H1 (cell line): ENCODE data around the gene HJURP. TPM values are rescaled to one million over a fixed set of nuclear protein-coding genes. Genes with fewer than 3 reads are reported as not detected.

Source experiments
- CTCF ChIA-PET: fragments of 300-600 bp; sonication (Branson Sonifier 250); formaldehyde crosslinking; loops from one replicate; lab custom pipeline; 2021; ENCODE audit not compliant: partially characterized antibody; lab: Charles Lee
- POLR2A ChIA-PET: fragments of 300-600 bp; sonication (Branson Sonifier 250); formaldehyde crosslinking; loops from one replicate; lab custom pipeline; 2021; ENCODE audit warnings: inconsistent platforms; ENCODE audit not compliant: partially characterized antibody; lab: Charles Lee
- DNase-seq, 2 experiments: peaks; one replicate each; pipeline versions ENCODE4 v3.0.0 to v3.0.0-alpha.2; 2010 to 2022; ENCODE audit warnings: low spot score in 2 of 2, low read depth in 1 of 2, mixed read lengths in 1 of 2
- FAIRE-seq: peaks from 2 replicates; lab custom pipeline; 2011; peaks lifted over from hg19 to GRCh38; lab: Jason Lieb, UNC
- H2AFZ ChIP-seq: 2 replicates; pipeline ENCODE4 v1.8.1; 2012; ENCODE audit warnings: low read length, inconsistent platforms
- H2AK5ac ChIP-seq: 2 replicates; pipeline ENCODE4 v1.6.1; 2013; ENCODE audit warnings: low read depth, low read length
- H2BK120ac ChIP-seq: replicated peaks from 2 replicates; pipeline ENCODE3; 2013; ENCODE audit warnings: low read depth, low read length, inconsistent platforms
- H2BK12ac ChIP-seq: 2 replicates; pipeline ENCODE4 v1.6.1; 2013; ENCODE audit warnings: low read depth, low read length
- H2BK15ac ChIP-seq: 2 replicates; pipeline ENCODE4 v1.6.1; 2013; ENCODE audit warnings: low read length
- H2BK20ac ChIP-seq: 2 replicates; pipeline ENCODE4 v1.6.1; 2013; ENCODE audit warnings: low read length
- H2BK5ac ChIP-seq: 2 replicates; pipeline ENCODE4 v1.6.1; 2013; ENCODE audit warnings: low read depth, low read length
- H3K14ac ChIP-seq: 2 replicates; pipeline ENCODE4 v1.6.1; 2013; ENCODE audit warnings: inconsistent platforms; ENCODE audit not compliant: insufficient read length
- H3K18ac ChIP-seq: 2 replicates; pipeline ENCODE4 v1.6.1; 2013; ENCODE audit warnings: low read length; ENCODE audit errors: extremely low read depth
- H3K23ac ChIP-seq: 2 replicates; pipeline ENCODE4 v1.6.1; 2013; ENCODE audit warnings: inconsistent platforms; ENCODE audit not compliant: insufficient read length
- H3K23me2 ChIP-seq: 2 replicates; pipeline ENCODE4 v1.6.1; 2013; ENCODE audit warnings: low read depth, low read length
- H3K27ac ChIP-seq: 2 replicates; pipeline ENCODE4 v1.6.1; 2011; ENCODE audit warnings: low read depth, low read length, inconsistent platforms
- H3K27me3 ChIP-seq, 4 experiments: replicated peaks in 1 of 4; 1 replicate in 1 of 4; 2 replicates in 3 of 4; pipeline versions ENCODE4 v1.6.1 to v1.8.1; 2011 to 2013; ENCODE audit warnings: low read length in 3 of 4, mild to moderate bottlenecking in 3 of 4, inconsistent platforms in 2 of 4, mixed read lengths in 2 of 4, moderate library complexity in 1 of 4; ENCODE audit not compliant: control insufficient read depth in 3 of 4, insufficient read depth in 3 of 4; ENCODE audit errors: extremely low read depth in 1 of 4
- H3K36me3 ChIP-seq, 4 experiments: 2 replicates each; pipeline versions ENCODE4 v1.6.1 to v1.8.1; 2011 to 2013; ENCODE audit warnings: mild to moderate bottlenecking in 4 of 4, low read length in 3 of 4, moderate library complexity in 2 of 4, control low read depth in 1 of 4, inconsistent platforms in 1 of 4; ENCODE audit not compliant: insufficient read depth in 4 of 4, control insufficient read depth in 2 of 4
- H3K4ac ChIP-seq: replicated peaks from 2 replicates; pipeline ENCODE3; 2013; ENCODE audit warnings: low read length, low read depth, mixed read lengths, inconsistent platforms; ENCODE audit not compliant: insufficient read length
- H3K4me1 ChIP-seq, 4 experiments: replicated peaks in 1 of 4; 1 replicate in 1 of 4; 2 replicates in 3 of 4; pipeline versions ENCODE4 v1.6.1 to v1.8.1; 2011 to 2013; ENCODE audit warnings: low read length in 3 of 4, inconsistent platforms in 2 of 4, mixed read lengths in 1 of 4; ENCODE audit not compliant: insufficient read depth in 4 of 4, control insufficient read depth in 3 of 4
- H3K4me2 ChIP-seq, 2 experiments: 2 replicates each; pipeline versions ENCODE4 v1.6.1 to v1.8.1; 2011 to 2013; ENCODE audit warnings: low read depth in 2 of 2, low read length in 2 of 2, control low read depth in 1 of 2, inconsistent platforms in 1 of 2, mild to moderate bottlenecking in 1 of 2; ENCODE audit not compliant: insufficient read depth in 1 of 2
- H3K4me3 ChIP-seq, 4 experiments: fragments of 200-600, 300-600 bp in 1 of 4; sonication (generic), shearing (Covaris generic), sonication (Bioruptor Twin) in 1 of 4; 2 replicates each; pipeline versions ENCODE4 v1.5.1 to v1.8.1; 2011 to 2016; ENCODE audit warnings: low read length in 4 of 4, low read depth in 3 of 4, control low read depth in 2 of 4, inconsistent platforms in 2 of 4, mild to moderate bottlenecking in 2 of 4, mixed read lengths in 1 of 4, moderate library complexity in 1 of 4; ENCODE audit not compliant: insufficient read depth in 2 of 4; ENCODE audit errors: extremely low read depth in 1 of 4
- H3K56ac ChIP-seq: replicated peaks from 2 replicates; pipeline ENCODE3; 2013; ENCODE audit warnings: low read depth, mild to moderate bottlenecking, mixed read lengths, low read length, inconsistent platforms; ENCODE audit not compliant: insufficient read length
- H3K79me1 ChIP-seq: 2 replicates; pipeline ENCODE4 v1.6.1; 2013; ENCODE audit warnings: low read depth, low read length, control low read depth
- H3K79me2 ChIP-seq, 2 experiments: 2 replicates each; pipeline versions ENCODE4 v1.6.1 to v1.8.1; 2012 to 2013; ENCODE audit warnings: low read length in 2 of 2, mild to moderate bottlenecking in 2 of 2, inconsistent platforms in 1 of 2; ENCODE audit not compliant: insufficient read depth in 2 of 2, control insufficient read depth in 1 of 2
- H3K9ac ChIP-seq, 4 experiments: replicated peaks in 1 of 4; 1 replicate in 1 of 4; 2 replicates in 3 of 4; pipeline versions ENCODE4 v1.6.1 to v1.8.1; 2011 to 2013; ENCODE audit warnings: low read depth in 3 of 4, low read length in 3 of 4, control low read depth in 2 of 4, mild to moderate bottlenecking in 2 of 4, moderate library complexity in 2 of 4, inconsistent platforms in 1 of 4; ENCODE audit errors: extremely low read depth in 1 of 4
- H3K9me3 ChIP-seq, 2 experiments: 2 replicates each; pipeline versions ENCODE4 v1.6.1 to v1.8.1; 2012 to 2013; ENCODE audit warnings: mild to moderate bottlenecking in 2 of 2, moderate library complexity in 2 of 2, control low read depth in 1 of 2, inconsistent platforms in 1 of 2, low read depth in 1 of 2, low read length in 1 of 2, mixed read lengths in 1 of 2; ENCODE audit not compliant: insufficient read depth in 2 of 2
- H4K20me1 ChIP-seq, 2 experiments: replicated peaks in 1 of 2; 2 replicates each; pipeline versions ENCODE3 to v1.8.1; 2011 to 2013; ENCODE audit warnings: inconsistent platforms in 2 of 2, low read length in 2 of 2, mild to moderate bottlenecking in 1 of 2; ENCODE audit not compliant: insufficient read depth in 2 of 2, control insufficient read depth in 1 of 2
- H4K5ac ChIP-seq: 2 replicates; pipeline ENCODE4 v1.6.1; 2013; ENCODE audit warnings: low read length, low read depth, mixed read lengths, inconsistent platforms; ENCODE audit not compliant: insufficient read length
- H4K8ac ChIP-seq: 2 replicates; pipeline ENCODE4 v1.8.0; 2013; ENCODE audit warnings: mild to moderate bottlenecking, moderate library complexity, low read length, inconsistent platforms; ENCODE audit not compliant: insufficient read depth; ENCODE audit errors: extremely low read depth
- H4K91ac ChIP-seq: replicated peaks from 2 replicates; pipeline ENCODE3; 2013; ENCODE audit warnings: low read length, mixed read lengths, inconsistent platforms; ENCODE audit not compliant: insufficient read length
- ASH2L ChIP-seq: fragments of 200-600, 300-600 bp; sonication (generic); IDR thresholded peaks from one replicate; pipeline ENCODE4 v1.7.1; 2017; ENCODE audit warnings: low read length
- ATF3 ChIP-seq: IDR thresholded peaks from 2 replicates; pipeline ENCODE4 v1.6.1; 2011; ENCODE audit warnings: low read depth, mild to moderate bottlenecking, low read length; ENCODE audit not compliant: insufficient read depth
- CREB1 ChIP-seq: IDR thresholded peaks from 2 replicates; pipeline ENCODE4 v1.6.1; 2012; ENCODE audit warnings: inconsistent platforms
- CTCF ChIP-seq, 3 experiments: IDR thresholded peaks; 1 replicate in 2 of 3; 2 replicates in 1 of 3; pipeline versions ENCODE4 v1.5.1 to v1.6.1; 2011; ENCODE audit warnings: low read length in 3 of 3, mild to moderate bottlenecking in 3 of 3, inconsistent platforms in 2 of 3, low read depth in 1 of 3, moderate library complexity in 1 of 3; ENCODE audit not compliant: insufficient read depth in 1 of 3; ENCODE audit errors: control extremely low read depth in 1 of 3
- MAFK ChIP-seq: IDR thresholded peaks from 2 replicates; pipeline ENCODE4 v1.6.1; 2012; ENCODE audit warnings: low read depth, mild to moderate bottlenecking, improper control_type of control experiment, low read length
- MAX ChIP-seq: IDR thresholded peaks from 2 replicates; pipeline ENCODE4 v1.6.1; 2012; ENCODE audit warnings: inconsistent platforms
- POLR2AphosphoS5 ChIP-seq: IDR thresholded peaks from 2 replicates; pipeline ENCODE4 v1.6.1; 2011; ENCODE audit warnings: low read depth, low read length
- RFX5 ChIP-seq: IDR thresholded peaks from 2 replicates; pipeline ENCODE4 v1.6.1; 2011; ENCODE audit warnings: low read depth, low read length, improper control_type of control experiment, borderline replicate concordance
- SUZ12 ChIP-seq: fragments of 200-600 bp; sonication (generic); IDR thresholded peaks from 2 replicates; pipeline ENCODE4 v1.6.1; 2012; ENCODE audit warnings: mild to moderate bottlenecking, inconsistent platforms, low read length, moderate library complexity, mixed read lengths
- ZNF274 ChIP-seq: IDR thresholded peaks from 2 replicates; pipeline ENCODE4 v1.7.0; 2012; ENCODE audit warnings: low read length, borderline replicate concordance; ENCODE audit errors: extremely low read depth
- WGBS, 2 experiments: shearing (Covaris generic) in 1 of 2; methylation state at CpG; one replicate each; pipeline versions ENCODE4 v1.1.6 to v1.1.7; 2013 to 2015; ENCODE audit warnings: low lambda C conversion rate in 2 of 2, mixed read lengths in 2 of 2, inconsistent platforms in 1 of 2, low coverage in 1 of 2, missing lambda C conversion rate in 1 of 2; ENCODE audit not compliant: insufficient replicate concordance in 2 of 2, insufficient coverage in 1 of 2, insufficient read length in 1 of 2; ENCODE audit errors: extremely low coverage in 1 of 2, missing lambda C conversion rate in 1 of 2; 5-methylcytosine and 5-hydroxymethylcytosine counted together
- polyA plus RNA-seq, 7 experiments: library from polyadenylated mRNA; depleted of rRNA in 3 of 7; stranded (reverse) in 5 of 7; unstranded in 2 of 7; fragments of >200 nt in 5 of 7; fragments of 200-250 nt in 2 of 7; gene quantifications; 1 replicate in 5 of 7; 2 replicates in 1 of 7; 4 replicates in 1 of 7; pipeline versions ENCODE4 v1.2.1 to v1.2.3, GENCODE V29; 2011 to 2013; ENCODE audit warnings: missing spikeins in 2 of 7, mixed read lengths in 2 of 7
- total RNA-seq: library from RNA; stranded (reverse); fragmentation: NEBNext Ultra II Directional; extraction: Animal tissue kit (Norgen Biotek cat#: 25700); gene quantifications from 2 replicates; pipeline ENCODE4 v1.2.1, GENCODE V29; 2021

HJURP gene
- total and polyA plus RNA-seq, 2 of the 8 experiments (the other 6 are each of a cell fraction or from before 2014, with no cell fraction given): 49.3 to 60.5 TPM

- Histone ChIP-seq H2AFZ (no peak overlapping the region), H3K4me1 (peaks cover 0 to 5% (median 2%) of the 10 kb centered on the region in 4 experiments; a peak in 4 of 7 replicates), H2BK5ac (no peak overlapping the region), H2AK5ac (no peak overlapping the region), H3K27me3 (no peaks in the 10 kb centered on the region; a peak in 1 of 7 replicates), H2BK120ac (no peak overlapping the region), H3K56ac (no peak overlapping the region), H3K36me3 (peaks cover 11 to 28% (median 12%) of the 10 kb centered on the region in 4 experiments), H3K14ac (no peak overlapping the region), H4K8ac (no peak overlapping the region), H2BK15ac (no peak overlapping the region; the same call in 1 of the 2 replicates), H3K9me3 (no peaks in the 10 kb centered on the region), H3K27ac (no peak overlapping the region), H3K18ac (no peak overlapping the region), H3K4ac (no peak overlapping the region), H2BK20ac (no peak overlapping the region), H3K23ac (no peak overlapping the region), H3K23me2 (peaks cover 7% of the 10 kb centered on the region), H3K79me1 (peaks cover 3% of the 10 kb centered on the region; the same call in 1 of the 2 replicates), H4K20me1 (peaks cover 3 to 7% of the 10 kb centered on the region in 2 experiments), H2BK12ac (no peak overlapping the region; the same call in 1 of the 2 replicates), H4K5ac (no peak overlapping the region), H3K4me2 (peak overlapping the region; percentile 69 to 94; a peak in 3 of 4 replicates), H3K79me2 (peaks cover 21 to 38% of the 10 kb centered on the region in 2 experiments), H3K4me3 (peak overlapping the region in 2 of 4 experiments; percentile 96 to 99; a peak in 2 of 8 replicates), H3K9ac (no peak overlapping the region), H4K91ac (no peak overlapping the region)
- WGBS, 2 experiments: 90% methylated on average over 5 of the region's 5 CpGs; no CpG with 5 or more reads in 1 of the 2 experiments
- FAIRE-seq: no peak
- ChIA-PET POLR2A (interaction anchor here (0.8 to 1.7 kb wide), 3 partner anchors 9 to 11 kb away, joined by 3 to 6 read pairs (median 4); no protein-coding TSS in a partner anchor), CTCF (interaction anchor here (0.7 to 3.1 kb wide), 4 partner anchors 11 to 918 kb away, joined by 3 to 24 read pairs (median 3); partner anchors contain the start of gene MSL3B)
- no peak for DNase-seq
- no peak for TF ChIP-seq POLR2AphosphoS5
- TF ChIP-seq ASH2L: no peak
- no peak for TF ChIP-seq CTCF (IDR thresholded peaks at IDR 0.05; ENCODE audit: control extremely low read depth in 1 of 3, insufficient read depth in 1 of 3, low read depth in 1 of 3, low read length in 3 of 3)
- no peak for TF ChIP-seq RFX5
- TF ChIP-seq ZNF274: no peak
- no peak for TF ChIP-seq ATF3
- TF ChIP-seq MAFK: no peak
- no peak for TF ChIP-seq CREB1
- no peak for TF ChIP-seq SUZ12
- TF ChIP-seq MAX: no peak
Measured at GRCh38 chr2:233855345-233855744, 1.0 kb upstream of the HJURP start.
